GM13977 (cell line): Measurements from ENCODE around the gene FAM81A.

Experiments used
- DNase-seq: peaks from one replicate; pipeline ENCODE4 v3.0.0; 2012; ENCODE audit warnings: low spot score
- in situ Hi-C: fragments of 300-500 bp; cut with MboI; formaldehyde crosslinking; loops from one replicate; pipeline ENCODE4 v1.12.0; 2022; ENCODE audit warnings: low sequenced_read_pairs, low pct_unique_long_range_greater_than_20kb, mixed read lengths, inconsistent platforms; ENCODE audit not compliant: unreplicated experiment
- TF ChIP-seq, protein P1 (sequence below): IDR thresholded peaks from 2 replicates; pipeline ENCODE4 v1.5.1; 2012; ENCODE audit warnings: mild to moderate bottlenecking, control low read depth; ENCODE audit not compliant: insufficient read depth; ENCODE audit errors: extremely low read depth, missing control alignments

FAM81A gene

GRCh38 chr15:59543721-59544547 lies 105.9 kb downstream of the FAM81A start:
- in situ Hi-C loops = no loop called here
- DNase-seq = peak; percentile 43
- TF ChIP-seq, protein P1, sequence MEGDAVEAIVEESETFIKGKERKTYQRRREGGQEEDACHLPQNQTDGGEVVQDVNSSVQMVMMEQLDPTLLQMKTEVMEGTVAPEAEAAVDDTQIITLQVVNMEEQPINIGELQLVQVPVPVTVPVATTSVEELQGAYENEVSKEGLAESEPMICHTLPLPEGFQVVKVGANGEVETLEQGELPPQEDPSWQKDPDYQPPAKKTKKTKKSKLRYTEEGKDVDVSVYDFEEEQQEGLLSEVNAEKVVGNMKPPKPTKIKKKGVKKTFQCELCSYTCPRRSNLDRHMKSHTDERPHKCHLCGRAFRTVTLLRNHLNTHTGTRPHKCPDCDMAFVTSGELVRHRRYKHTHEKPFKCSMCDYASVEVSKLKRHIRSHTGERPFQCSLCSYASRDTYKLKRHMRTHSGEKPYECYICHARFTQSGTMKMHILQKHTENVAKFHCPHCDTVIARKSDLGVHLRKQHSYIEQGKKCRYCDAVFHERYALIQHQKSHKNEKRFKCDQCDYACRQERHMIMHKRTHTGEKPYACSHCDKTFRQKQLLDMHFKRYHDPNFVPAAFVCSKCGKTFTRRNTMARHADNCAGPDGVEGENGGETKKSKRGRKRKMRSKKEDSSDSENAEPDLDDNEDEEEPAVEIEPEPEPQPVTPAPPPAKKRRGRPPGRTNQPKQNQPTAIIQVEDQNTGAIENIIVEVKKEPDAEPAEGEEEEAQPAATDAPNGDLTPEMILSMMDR = peak; percentile 5

GRCh38 chr15:59545573-59545972 lies 107.6 kb downstream of the FAM81A start:
- DNase-seq = no peak
- in situ Hi-C loops = no loop called here
- TF ChIP-seq, protein P1 = no peak

DNA sequence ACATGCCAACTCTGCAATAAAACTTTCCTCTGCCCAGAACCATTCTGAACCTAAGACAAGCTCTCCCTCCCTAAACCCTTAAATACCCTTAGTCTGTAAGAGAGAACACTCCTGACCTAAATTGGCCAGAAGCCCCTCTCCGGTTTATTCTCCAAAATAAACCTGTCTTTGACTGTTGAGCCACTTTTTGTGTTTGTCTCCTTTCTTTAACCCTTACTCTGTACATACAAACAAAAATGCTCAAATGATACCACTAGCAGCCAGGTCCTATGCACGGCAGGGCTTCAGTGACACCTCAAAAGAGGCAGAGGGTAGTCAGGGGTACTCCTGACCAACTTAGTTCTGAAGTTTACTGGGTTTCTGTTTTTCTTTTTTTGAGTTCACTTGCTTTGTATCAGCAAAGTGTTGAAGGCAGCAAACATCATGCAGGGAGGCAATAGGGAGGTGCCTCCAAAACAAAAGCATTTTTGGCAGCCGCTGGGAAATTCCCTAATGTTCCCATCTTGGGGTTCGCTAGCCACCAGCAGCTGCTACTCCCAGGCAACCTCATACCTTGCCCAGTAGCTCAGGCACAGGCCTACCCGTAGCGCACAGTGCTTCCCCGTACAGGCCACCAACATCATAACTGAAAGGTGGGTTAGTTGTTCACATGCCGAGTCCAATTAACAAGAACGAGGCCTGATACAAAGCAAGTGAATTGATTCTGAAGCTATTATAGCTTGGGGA lies 110.7 kb downstream of the FAM81A start:
- TF ChIP-seq, protein P1 = no peak
- DNase-seq = no peak
- in situ Hi-C loops = no loop called here

- in situ Hi-C loops = no loop called here
- DNase-seq = no peak
Observed at GRCh38 chr15:59549301-59550185, 111.6 kb downstream of the FAM81A start.

GRCh38 chr15:59550530-59550929 lies 112.5 kb downstream of the FAM81A start:
- in situ Hi-C loops = no loop called here
- no peak for DNase-seq
- TF ChIP-seq, protein P1 = no peak

More at GRCh38 chr15:59549301-59550185, 111.6 kb downstream of the FAM81A start:
- TF ChIP-seq, protein P1 = no peak

DNA sequence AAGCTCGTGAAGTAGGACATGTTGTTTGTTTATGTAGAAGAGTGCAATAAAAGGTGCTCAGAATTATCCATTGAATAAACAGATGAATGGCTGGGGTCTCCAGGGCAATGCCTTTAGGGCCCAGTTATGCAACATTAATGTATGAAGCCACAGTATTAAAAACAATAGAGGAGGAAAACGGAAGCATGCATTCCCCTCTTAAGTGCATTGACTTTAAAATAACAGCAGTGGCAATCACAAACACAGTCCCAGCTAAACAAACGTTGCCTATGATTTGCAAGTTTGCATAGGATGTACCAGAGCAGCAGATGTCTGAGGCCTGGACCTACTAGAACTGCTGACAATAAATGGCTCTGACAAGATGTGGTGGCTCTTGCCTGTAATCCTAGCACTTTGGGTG lies 113.0 kb downstream of the FAM81A start:
- in situ Hi-C loops = no loop called here
- TF ChIP-seq, protein P1 = no peak
- DNase-seq = no peak
